Measurements from ENCODE around the gene ATXN3L.

DNA sequence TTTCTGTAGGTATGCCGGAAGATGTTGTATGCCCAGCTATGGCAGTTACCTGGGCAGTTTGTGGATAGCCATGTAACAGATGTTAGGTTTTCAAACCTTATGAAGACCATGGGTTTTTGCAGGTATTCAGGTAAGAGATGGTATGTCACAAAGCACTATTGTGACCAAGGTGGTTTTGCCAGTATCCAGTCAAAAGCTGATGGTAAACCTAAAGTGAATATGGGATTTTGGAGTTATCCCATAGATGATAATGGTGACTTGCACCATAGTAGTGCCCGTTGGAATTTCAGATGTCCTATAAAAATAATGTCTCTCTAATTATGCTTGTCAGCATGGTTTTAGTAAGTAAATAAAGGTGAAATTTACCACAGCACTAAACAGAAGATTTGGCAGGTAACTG lies at the start of gene ATXN3L:
- TF ChIP-seq, protein P1, sequence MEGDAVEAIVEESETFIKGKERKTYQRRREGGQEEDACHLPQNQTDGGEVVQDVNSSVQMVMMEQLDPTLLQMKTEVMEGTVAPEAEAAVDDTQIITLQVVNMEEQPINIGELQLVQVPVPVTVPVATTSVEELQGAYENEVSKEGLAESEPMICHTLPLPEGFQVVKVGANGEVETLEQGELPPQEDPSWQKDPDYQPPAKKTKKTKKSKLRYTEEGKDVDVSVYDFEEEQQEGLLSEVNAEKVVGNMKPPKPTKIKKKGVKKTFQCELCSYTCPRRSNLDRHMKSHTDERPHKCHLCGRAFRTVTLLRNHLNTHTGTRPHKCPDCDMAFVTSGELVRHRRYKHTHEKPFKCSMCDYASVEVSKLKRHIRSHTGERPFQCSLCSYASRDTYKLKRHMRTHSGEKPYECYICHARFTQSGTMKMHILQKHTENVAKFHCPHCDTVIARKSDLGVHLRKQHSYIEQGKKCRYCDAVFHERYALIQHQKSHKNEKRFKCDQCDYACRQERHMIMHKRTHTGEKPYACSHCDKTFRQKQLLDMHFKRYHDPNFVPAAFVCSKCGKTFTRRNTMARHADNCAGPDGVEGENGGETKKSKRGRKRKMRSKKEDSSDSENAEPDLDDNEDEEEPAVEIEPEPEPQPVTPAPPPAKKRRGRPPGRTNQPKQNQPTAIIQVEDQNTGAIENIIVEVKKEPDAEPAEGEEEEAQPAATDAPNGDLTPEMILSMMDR (IDR thresholded peaks at IDR 0.05): no peak
- TF ChIP-seq POLR2A (IDR thresholded peaks at IDR 0.05): no peak
- TF ChIP-seq POLR2AphosphoS5 (IDR thresholded peaks at IDR 0.05): no peak

Data from suprapubic skin (tissue), 4 donors.